Measurements from ENCODE around the gene PTPN14. TPM values are rescaled to one million over a fixed set of nuclear protein-coding genes. Genes with fewer than 3 reads are reported as not detected.

The PTPN14 gene
- total RNA-seq, 1 donor from 2014 or later, result 2.7 TPM

- intact Hi-C loops (cut with micrococcal nuclease), result no loop called here
These were observed 74.2 kb downstream of the PTPN14 start for GRCh38 chr1:214476986-214477870.

GRCh38 chr1:214476229-214476985, 75.0 kb downstream of the PTPN14 start:
- intact Hi-C loops (cut with micrococcal nuclease), result no loop called here

GRCh38 chr1:214475746-214476145, 75.7 kb downstream of the PTPN14 start:
- intact Hi-C loops (cut with micrococcal nuclease), result no loop called here

GRCh38 chr1:214475331-214475730, 76.1 kb downstream of the PTPN14 start:
- intact Hi-C loops (cut with micrococcal nuclease), result no loop called here

GRCh38 chr1:214474467-214474866, 76.9 kb downstream of the PTPN14 start:
- intact Hi-C loops (cut with micrococcal nuclease), result no loop called here

- intact Hi-C loops (cut with micrococcal nuclease), result no loop called here
These were observed 77.5 kb downstream of the PTPN14 start for GRCh38 chr1:214473862-214474261.

GRCh38 chr1:214473387-214473786, 78.0 kb downstream of the PTPN14 start:
- intact Hi-C loops (cut with micrococcal nuclease), result no loop called here

- intact Hi-C loops (cut with micrococcal nuclease), result no loop called here
These were observed 79.0 kb downstream of the PTPN14 start for GRCh38 chr1:214472364-214472763.

GRCh38 chr1:214471458-214471857, 79.9 kb downstream of the PTPN14 start:
- intact Hi-C loops (cut with micrococcal nuclease), result no loop called here

GRCh38 chr1:214470132-214470531, 81.3 kb downstream of the PTPN14 start:
- intact Hi-C loops (cut with micrococcal nuclease), result no loop called here

GRCh38 chr1:214469290-214469689, 82.1 kb downstream of the PTPN14 start:
- intact Hi-C loops (cut with micrococcal nuclease), result no loop called here

- intact Hi-C loops (cut with micrococcal nuclease), result no loop called here
These were observed 84.3 kb downstream of the PTPN14 start for GRCh38 chr1:214467078-214467585.

- intact Hi-C loops (cut with micrococcal nuclease), result no loop called here
These were observed 84.9 kb downstream of the PTPN14 start for GRCh38 chr1:214466403-214467077.

- intact Hi-C loops (cut with micrococcal nuclease), result no loop called here
These were observed 86.7 kb downstream of the PTPN14 start for GRCh38 chr1:214464445-214465287.

- intact Hi-C loops (cut with micrococcal nuclease), result no loop called here
These were observed 87.8 kb downstream of the PTPN14 start for GRCh38 chr1:214463596-214463995.

GRCh38 chr1:214462882-214463281, 88.5 kb downstream of the PTPN14 start:
- intact Hi-C loops (cut with micrococcal nuclease), result no loop called here

- intact Hi-C loops (cut with micrococcal nuclease), result no loop called here
These were observed 90.1 kb downstream of the PTPN14 start for GRCh38 chr1:214461305-214461704.

- intact Hi-C loops (cut with micrococcal nuclease), result no loop called here
These were observed 91.0 kb downstream of the PTPN14 start for GRCh38 chr1:214460304-214460916.

GRCh38 chr1:214459895-214460294, 91.5 kb downstream of the PTPN14 start:
- intact Hi-C loops (cut with micrococcal nuclease), result no loop called here

- intact Hi-C loops (cut with micrococcal nuclease), result no loop called here
These were observed 92.9 kb downstream of the PTPN14 start for GRCh38 chr1:214458541-214458940.
